Gastrocnemius medialis (tissue), 4 donors: ENCODE data around the gene TMPRSS13.

ENCODE experiments used
- CTCF ChIP-seq, 5 experiments: fragments of 450-650 bp in 3 of 5; fragments of 200-600 bp in 2 of 5; sonication (generic) in 2 of 5; IDR thresholded peaks in 4 of 5; conservative IDR thresholded peaks in 1 of 5; 1 replicate in 4 of 5; 2 replicates in 1 of 5; pipeline ENCODE4 v1.5.1; 2016 to 2019; ENCODE audit warnings: antibody characterized with exemption in 5 of 5, mild to moderate bottlenecking in 3 of 5, moderate library complexity in 3 of 5
- POLR2A ChIP-seq, 2 donors: fragments of 450-650 bp; IDR thresholded peaks; one replicate each; pipeline ENCODE4 v1.6.1; 2017; ENCODE audit warnings: antibody characterized with exemption in 2 of 2, mild to moderate bottlenecking in 2 of 2, moderate library complexity in 2 of 2

- TF ChIP-seq CTCF (IDR thresholded peaks at IDR 0.05 in 4 of 5, conservative IDR thresholded peaks at IDR 0.05 in 1 of 5) (no peak), POLR2A (IDR thresholded peaks at IDR 0.05) (no peak)
Measured at GRCh38 chr11:117851106-117851505, 78.1 kb downstream of the TMPRSS13 start.
